GM23248 (cell line): ENCODE results near the gene AEBP1. TPM values are rescaled to one million over a fixed set of nuclear protein-coding genes. Genes with fewer than 3 reads are reported as not detected.
A peak's percentile ranks its signal among the peaks of the same experiment; 100 is the strongest.

Experiments used
- DNase-seq: peaks from one replicate; pipeline ENCODE4 v3.0.0-alpha.2; 2015
- H2AFZ ChIP-seq: fragments of 200-600 bp; sonication (generic); 2 replicates; pipeline ENCODE4 v1.6.1; 2016; ENCODE audit warnings: antibody characterized with exemption
- H3F3A ChIP-seq: fragments of 200-600 bp; sonication (generic); 2 replicates; pipeline ENCODE4 v1.6.1; 2016; ENCODE audit warnings: mild to moderate bottlenecking, antibody characterized with exemption, mixed run types; ENCODE audit not compliant: insufficient read depth
- H3K27ac ChIP-seq: fragments of 200-600 bp; sonication (generic); 2 replicates; pipeline ENCODE4 v1.5.1; 2016; ENCODE audit warnings: mild to moderate bottlenecking
- H3K27me3 ChIP-seq: fragments of 200-600 bp; sonication (generic); replicated peaks from 2 replicates; pipeline ENCODE4 v1.6.1; 2016; ENCODE audit warnings: mild to moderate bottlenecking; ENCODE audit not compliant: insufficient read depth
- H3K36me3 ChIP-seq: fragments of 200-600 bp; sonication (generic); 2 replicates; pipeline ENCODE4 v1.6.1; 2016; ENCODE audit warnings: low read depth, mild to moderate bottlenecking
- H3K4me1 ChIP-seq: fragments of 200-600 bp; sonication (generic); 2 replicates; pipeline ENCODE4 v1.6.1; 2016; ENCODE audit warnings: mild to moderate bottlenecking; ENCODE audit not compliant: insufficient read depth
- H3K4me2 ChIP-seq: fragments of 200-600 bp; sonication (generic); one replicate; pipeline ENCODE4 v1.6.1; 2016; ENCODE audit warnings: mild to moderate bottlenecking; ENCODE audit not compliant: unreplicated experiment
- H3K4me3 ChIP-seq: fragments of 200-600 bp; sonication (generic); 2 replicates; pipeline ENCODE4 v1.5.1; 2016; ENCODE audit warnings: mild to moderate bottlenecking
- H3K79me2 ChIP-seq: fragments of 200-600 bp; sonication (generic); 2 replicates; pipeline ENCODE4 v1.6.1; 2016; ENCODE audit warnings: mild to moderate bottlenecking; ENCODE audit not compliant: insufficient read depth
- H3K9ac ChIP-seq: fragments of 200-600 bp; sonication (generic); 2 replicates; pipeline ENCODE4 v1.6.1; 2016; ENCODE audit warnings: mild to moderate bottlenecking
- H3K9me2 ChIP-seq: fragments of 200-600 bp; sonication (generic); 2 replicates; pipeline ENCODE4 v1.6.1; 2016; ENCODE audit warnings: mixed run types, mild to moderate bottlenecking, moderate library complexity; ENCODE audit not compliant: insufficient read depth
- H3K9me3 ChIP-seq: fragments of 200-600 bp; sonication (generic); one replicate; pipeline ENCODE4 v1.6.1; 2017; ENCODE audit warnings: low read depth
- H4K20me1 ChIP-seq: fragments of 200-600 bp; sonication (generic); 2 replicates; pipeline ENCODE4 v1.6.0; 2016; ENCODE audit not compliant: insufficient read depth
- EZH2 ChIP-seq: fragments of 200-600 bp; sonication (generic); IDR thresholded peaks from 2 replicates; pipeline ENCODE4 v1.6.1; 2018; ENCODE audit warnings: antibody characterized with exemption, mild to moderate bottlenecking; ENCODE audit not compliant: insufficient read depth, poor library complexity, severe bottlenecking
- EZH2phosphoT487 ChIP-seq: fragments of 200-600 bp; sonication (generic); IDR thresholded peaks from 2 replicates; pipeline ENCODE4 v1.6.1; 2018; ENCODE audit warnings: antibody characterized with exemption, moderate library complexity, mild to moderate bottlenecking, low read depth; ENCODE audit not compliant: insufficient read depth
- WGBS, 2 experiments: methylation state at CpG; one replicate each; pipeline ENCODE4 v1.1.6; 2015 to 2017; ENCODE audit warnings: low lambda C conversion rate in 2 of 2, low coverage in 1 of 2; ENCODE audit errors: missing lambda C conversion rate in 2 of 2; 5-methylcytosine and 5-hydroxymethylcytosine counted together
- in situ Hi-C: fragments of 300-500 bp; cut with MboI; formaldehyde crosslinking; loops from 2 replicates; pipeline ENCODE4 v1.15.0; 2020
- polyA plus RNA-seq: library from polyadenylated mRNA; unstranded; fragments of >200 nt; fragmentation: Nextera tagmentation; extraction: Ambion mirVana; gene quantifications from 2 replicates; pipeline ENCODE4 v1.2.1, GENCODE V29; 2016
- total RNA-seq: library from RNA; depleted of rRNA; stranded (reverse); fragments of >200 nt; shearing (Covaris generic); gene quantifications from 2 replicates; pipeline ENCODE4 v1.2.3, GENCODE V29; 2014

AEBP1 gene
- total and polyA plus RNA-seq, 2 experiments from 2014 or later: 46.6 to 53.0 TPM

GRCh38 chr7:44149571-44150465 lies 45.7 kb downstream of the AEBP1 start:
- Histone ChIP-seq H3K9me2 (no peaks in the 10 kb centered on the region), H3K27ac (no peak overlapping the region), H3K9ac (no peak overlapping the region), H3K9me3 (no peaks in the 10 kb centered on the region), H3K4me2 (no peak overlapping the region), H4K20me1 (no peaks in the 10 kb centered on the region), H2AFZ (no peak overlapping the region), H3K79me2 (no peaks in the 10 kb centered on the region), H3K4me1 (no peaks in the 10 kb centered on the region), H3K27me3 (no peaks in the 10 kb centered on the region), H3K4me3 (no peak overlapping the region), H3K36me3 (no peaks in the 10 kb centered on the region), H3F3A (no peaks in the 10 kb centered on the region)
- DNase-seq: peak; percentile 38
- in situ Hi-C loops: no loop called here
- 70% methylated on average over 18 of the region's 18 CpGs for WGBS, 2 experiments
- TF ChIP-seq EZH2: no peak
- TF ChIP-seq EZH2phosphoT487: no peak

GRCh38 chr7:44150466-44150832 lies 46.3 kb downstream of the AEBP1 start:
- peak; percentile 55 for DNase-seq
- H3K9me2 ChIP-seq: no peaks in the 10 kb centered on the region
- no peaks in the 10 kb centered on the region for H3K36me3 ChIP-seq
- H3K9ac ChIP-seq: no peak overlapping the region
- H3K4me1 ChIP-seq: no peaks in the 10 kb centered on the region
- H3K4me2 ChIP-seq: no peak overlapping the region
- H2AFZ ChIP-seq: no peak overlapping the region
- WGBS, 2 experiments: 74 to 75% methylated on average over 5 of the region's 5 CpGs
- H3F3A ChIP-seq: no peaks in the 10 kb centered on the region
- no peaks in the 10 kb centered on the region for H3K79me2 ChIP-seq
- H4K20me1 ChIP-seq: no peaks in the 10 kb centered on the region
- H3K27ac ChIP-seq: no peak overlapping the region
- TF ChIP-seq EZH2: no peak
- TF ChIP-seq EZH2phosphoT487: no peak
- in situ Hi-C loops: no loop called here
- no peak overlapping the region for H3K4me3 ChIP-seq
- H3K9me3 ChIP-seq: no peaks in the 10 kb centered on the region
- no peaks in the 10 kb centered on the region for H3K27me3 ChIP-seq

DNA sequence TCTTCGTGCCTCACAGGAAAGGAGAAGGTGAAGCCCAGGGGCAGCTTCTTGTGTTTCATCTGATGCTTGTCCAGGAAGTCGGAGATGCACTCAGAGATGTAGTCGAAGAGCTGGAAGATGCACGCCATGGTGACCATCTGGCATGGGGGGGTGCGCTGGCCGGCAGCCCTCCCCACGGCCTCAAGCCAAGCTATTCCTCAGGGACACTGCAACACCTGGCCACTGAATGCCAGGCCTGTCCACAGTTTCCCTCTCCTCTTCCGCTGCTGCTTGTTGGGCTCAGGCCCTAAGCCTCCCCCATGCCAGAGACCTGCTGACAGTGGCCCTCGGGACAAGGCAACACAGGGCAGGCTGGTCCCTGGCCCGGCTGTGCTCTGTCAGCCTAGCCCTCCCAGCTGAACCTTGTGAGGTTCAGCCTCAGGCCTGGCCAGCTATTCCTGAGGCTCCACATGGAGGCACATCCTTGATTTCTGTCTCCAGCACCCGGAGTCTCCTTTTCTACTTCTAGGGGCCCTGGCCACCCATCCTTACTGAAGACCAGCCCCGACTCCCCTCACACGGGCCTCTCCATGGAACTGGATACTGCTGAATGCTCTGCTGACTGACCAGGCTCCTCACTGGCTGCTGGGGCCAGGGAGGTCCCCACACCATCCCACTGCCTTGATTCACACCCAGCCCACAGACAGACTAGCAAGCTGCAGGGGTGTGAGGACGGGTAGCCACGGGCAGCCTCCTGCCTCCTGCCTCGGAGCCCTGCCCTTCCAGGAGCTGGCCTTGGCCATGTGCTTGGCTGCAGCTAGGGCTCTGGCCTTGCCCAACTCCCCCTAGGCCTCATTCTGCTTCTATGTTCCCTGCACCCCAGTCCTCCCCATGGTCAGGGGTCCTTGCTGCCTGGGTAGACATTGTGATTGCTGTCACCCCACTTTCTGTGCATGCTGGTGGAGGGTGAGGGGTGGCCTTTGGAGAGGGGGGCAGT lies 47.1 kb downstream of the AEBP1 start:
- WGBS, 2 experiments: 81 to 83% methylated on average over 16 of the region's 16 CpGs

DNA sequence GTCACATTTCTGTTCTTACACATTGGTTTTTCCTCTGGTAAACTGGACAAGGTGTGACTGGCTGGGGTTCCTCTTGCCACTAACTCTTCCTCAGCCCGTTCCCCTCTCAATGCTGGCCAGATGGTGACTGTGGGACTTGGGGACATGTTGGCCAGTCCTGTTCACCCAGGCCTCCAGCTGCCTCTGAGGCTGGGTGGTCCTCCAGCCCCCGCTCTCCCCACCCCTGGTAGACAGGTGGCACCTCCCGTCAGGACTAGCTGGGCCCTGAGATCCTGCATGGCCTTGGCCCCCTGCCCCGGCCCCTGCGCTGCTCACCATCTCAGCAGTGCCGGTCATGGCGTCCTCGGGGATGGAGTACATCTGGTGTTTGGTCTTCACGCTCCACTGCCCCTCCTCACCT lies 47.8 kb downstream of the AEBP1 start:
- DNase-seq: no peak
- Histone ChIP-seq H3K4me1 (no peaks in the 10 kb centered on the region), H2AFZ (no peak overlapping the region), H3K79me2 (no peaks in the 10 kb centered on the region), H3F3A (no peaks in the 10 kb centered on the region), H4K20me1 (no peaks in the 10 kb centered on the region), H3K4me3 (no peak overlapping the region), H3K27me3 (no peaks in the 10 kb centered on the region), H3K9me2 (no peaks in the 10 kb centered on the region), H3K36me3 (no peaks in the 10 kb centered on the region), H3K27ac (no peak overlapping the region), H3K9ac (no peak overlapping the region), H3K9me3 (no peaks in the 10 kb centered on the region), H3K4me2 (no peak overlapping the region)
- in situ Hi-C loops: no loop called here
- WGBS, 2 experiments: 86 to 93% methylated on average over 7 to 9 of the region's 9 CpGs
- TF ChIP-seq EZH2 (no peak), EZH2phosphoT487 (no peak)

More for the DNA sequence above, 47.1 kb downstream of the AEBP1 start:
- H3F3A ChIP-seq: no peaks in the 10 kb centered on the region
- DNase-seq: no peak
- H3K36me3 ChIP-seq: no peaks in the 10 kb centered on the region
- H3K4me3 ChIP-seq: no peak overlapping the region
- no peaks in the 10 kb centered on the region for H4K20me1 ChIP-seq
- TF ChIP-seq EZH2 (no peak), EZH2phosphoT487 (no peak)
- H3K4me2 ChIP-seq: no peak overlapping the region
- no peak overlapping the region for H3K27ac ChIP-seq
- H3K79me2 ChIP-seq: no peaks in the 10 kb centered on the region
- in situ Hi-C loops: no loop called here
- H3K9me3 ChIP-seq: no peaks in the 10 kb centered on the region
- H3K27me3 ChIP-seq: no peaks in the 10 kb centered on the region
- no peaks in the 10 kb centered on the region for H3K4me1 ChIP-seq
- no peak overlapping the region for H2AFZ ChIP-seq
- H3K9me2 ChIP-seq: no peaks in the 10 kb centered on the region
- H3K9ac ChIP-seq: no peak overlapping the region
